HS-27A (cell line): ENCODE data around the gene PRSS27.
"Not testable (repeated sequence)": the region's sequence is repeated elsewhere in the genome, so short reads cannot be mapped to it uniquely, and the experiment has no call there.

ENCODE experiments used
- DNase-seq: peaks from one replicate; pipeline ENCODE4 v3.0.0-alpha.2; 2012; ENCODE audit warnings: low read depth, missing footprints

PRSS27 gene

DNA sequence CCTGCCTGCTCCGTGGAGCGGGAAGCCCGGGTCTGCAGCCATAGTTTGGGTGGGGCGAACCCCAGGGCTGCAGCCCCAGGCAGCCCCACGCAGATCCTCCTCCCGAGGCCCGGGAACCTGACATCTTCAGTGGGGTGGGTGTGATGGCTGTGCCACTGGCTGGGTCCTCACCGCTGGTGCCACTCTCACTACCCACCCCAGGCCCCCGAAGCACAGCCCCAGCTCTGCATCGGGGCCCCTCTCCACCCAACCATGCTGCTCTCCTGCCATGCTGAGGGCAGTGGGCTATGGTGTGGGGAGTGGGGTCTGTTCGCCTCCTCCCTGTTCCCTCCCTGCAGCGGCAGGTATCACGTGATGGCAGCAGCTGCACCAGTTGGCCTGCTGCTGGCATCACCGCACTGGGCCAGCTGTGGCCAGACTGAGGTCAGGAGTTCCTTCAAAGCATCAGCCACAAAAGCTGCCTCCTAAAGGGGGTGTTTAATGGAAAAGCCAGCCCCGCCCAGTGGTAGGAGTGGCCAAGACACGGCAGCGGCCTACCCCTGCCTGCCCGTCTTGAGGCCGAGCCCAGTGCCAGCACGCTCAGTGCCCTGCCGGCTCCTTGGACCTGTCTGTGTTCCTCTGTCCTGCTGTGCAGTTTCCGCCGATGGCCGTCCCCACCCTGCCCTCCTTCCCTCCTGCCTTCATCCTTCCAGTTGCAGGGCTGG is 26.9 kb downstream of the PRSS27 start:
- no peak for DNase-seq

DNA sequence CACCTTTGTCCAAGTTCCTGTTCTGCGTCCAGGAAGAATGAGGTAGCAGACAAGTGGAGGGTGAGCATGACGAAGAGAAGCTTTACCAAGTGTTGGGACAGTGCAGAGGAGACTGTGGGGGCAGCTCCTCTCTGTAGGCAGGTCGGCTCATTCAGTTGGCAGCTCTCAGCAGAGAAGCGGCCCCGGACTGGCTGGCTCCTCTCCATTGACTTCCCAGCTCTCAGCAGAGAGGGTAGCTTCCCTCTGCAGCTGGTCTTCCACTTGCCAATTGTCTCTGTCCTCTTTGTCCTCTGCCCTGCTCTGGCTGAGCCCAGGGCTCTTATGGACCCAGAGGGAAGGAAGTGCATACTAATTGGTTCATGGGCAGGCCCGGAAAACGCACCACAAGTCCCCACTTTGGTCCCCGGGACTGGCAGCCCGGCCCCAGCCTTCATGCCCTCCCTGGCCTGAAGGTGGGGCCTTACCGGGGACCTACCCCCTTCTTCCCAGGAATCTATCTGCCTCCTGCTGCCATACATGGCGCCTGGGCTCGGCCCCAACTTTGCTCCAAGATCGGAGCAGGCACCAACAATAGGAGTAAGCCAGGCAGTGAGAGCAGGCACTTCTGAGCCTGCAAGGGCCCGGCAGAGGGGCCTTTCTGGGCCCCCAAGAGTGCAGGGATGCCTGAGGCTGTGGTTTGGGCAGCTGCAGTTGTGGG is 27.6 kb downstream of the PRSS27 start:
- no peak for DNase-seq

- DNase-seq: no peak
These were observed 28.4 kb downstream of the PRSS27 start for GRCh38 chr16:2691491-2692248.

DNA sequence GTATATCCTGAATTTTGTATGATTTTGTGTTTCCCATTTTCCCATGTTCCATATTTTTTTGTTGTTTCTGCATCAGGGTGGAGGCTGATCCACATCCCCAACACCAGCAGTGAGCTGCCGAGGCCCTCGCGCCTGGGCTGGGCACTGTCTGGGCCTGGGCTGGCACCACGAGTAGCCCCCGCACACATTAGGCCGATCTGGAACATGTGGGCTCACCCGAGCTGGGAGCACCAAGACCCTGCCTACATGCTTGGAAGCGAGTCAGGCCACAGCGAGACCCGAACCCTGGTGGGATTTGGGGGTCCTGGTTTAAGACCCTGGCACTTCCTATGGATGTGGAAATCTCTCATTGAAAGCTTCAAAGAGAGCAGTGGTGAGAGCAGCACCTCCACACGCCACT is 29.2 kb downstream of the PRSS27 start:
- no peak for DNase-seq

- DNase-seq: no peak
These were observed 29.8 kb downstream of the PRSS27 start for GRCh38 chr16:2689968-2690801.

GRCh38 chr16:2689422-2689821 is 30.6 kb downstream of the PRSS27 start:
- not testable (repeated sequence) for DNase-seq

DNA sequence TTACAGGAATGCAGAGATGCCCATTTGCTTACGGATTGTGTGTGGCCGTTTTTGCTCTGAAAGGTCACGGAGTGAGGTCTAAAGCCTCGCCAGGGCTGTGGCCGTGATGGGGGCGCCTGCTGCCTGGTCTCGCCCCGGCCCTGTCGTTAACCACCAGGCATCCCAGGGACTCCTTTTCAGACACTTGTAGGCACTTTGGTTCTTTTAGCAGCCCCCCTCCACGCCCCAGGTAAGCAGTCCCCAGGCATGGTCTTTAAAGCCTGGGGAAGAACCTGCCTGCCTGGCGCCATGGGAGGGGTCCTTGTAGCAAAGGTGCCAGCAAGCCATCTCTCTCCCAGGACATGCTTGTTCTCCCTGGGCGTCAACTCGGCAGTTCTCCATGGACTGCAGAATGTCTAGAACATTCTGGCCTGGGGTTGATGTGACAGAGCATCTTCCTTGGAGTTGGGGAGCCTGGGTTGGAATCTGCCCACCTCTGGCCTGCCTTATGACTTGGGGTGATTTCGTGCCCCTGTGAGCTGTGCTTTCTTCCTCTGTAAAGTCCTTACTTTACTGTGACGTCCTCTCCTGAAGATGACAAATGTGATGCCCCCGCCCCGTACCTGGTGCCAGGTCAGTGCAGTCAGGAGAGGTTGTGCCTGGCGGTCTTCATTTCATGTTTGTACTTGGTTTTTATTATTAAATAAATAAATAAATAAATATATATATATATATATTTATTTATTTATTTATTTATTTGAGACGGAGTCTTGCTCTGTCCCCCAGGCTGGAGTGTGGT is 32.3 kb downstream of the PRSS27 start:
- DNase-seq: no peak

- no peak for DNase-seq
These were observed 33.0 kb downstream of the PRSS27 start for GRCh38 chr16:2686912-2687507.

DNA sequence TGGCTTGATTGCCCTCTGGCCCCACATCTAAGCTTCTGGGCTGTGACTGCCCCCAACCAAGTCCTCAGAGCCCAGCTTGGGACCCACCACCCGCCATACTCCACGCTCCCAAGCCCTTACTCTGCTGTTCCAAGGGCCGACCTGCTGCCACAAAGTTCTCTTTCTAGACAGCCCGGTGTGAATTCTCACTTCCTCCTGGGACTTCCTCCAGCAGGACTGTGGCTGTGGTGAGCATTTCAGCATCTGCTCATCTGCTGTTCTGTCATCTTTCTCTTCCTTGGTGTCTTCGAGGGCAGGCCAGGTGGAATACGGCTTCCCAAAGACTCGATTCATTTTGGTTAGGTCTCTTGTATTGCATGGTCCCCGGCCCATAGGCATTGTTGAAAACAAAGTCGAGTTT is 33.9 kb downstream of the PRSS27 start:
- DNase-seq: not testable (repeated sequence)

DNA sequence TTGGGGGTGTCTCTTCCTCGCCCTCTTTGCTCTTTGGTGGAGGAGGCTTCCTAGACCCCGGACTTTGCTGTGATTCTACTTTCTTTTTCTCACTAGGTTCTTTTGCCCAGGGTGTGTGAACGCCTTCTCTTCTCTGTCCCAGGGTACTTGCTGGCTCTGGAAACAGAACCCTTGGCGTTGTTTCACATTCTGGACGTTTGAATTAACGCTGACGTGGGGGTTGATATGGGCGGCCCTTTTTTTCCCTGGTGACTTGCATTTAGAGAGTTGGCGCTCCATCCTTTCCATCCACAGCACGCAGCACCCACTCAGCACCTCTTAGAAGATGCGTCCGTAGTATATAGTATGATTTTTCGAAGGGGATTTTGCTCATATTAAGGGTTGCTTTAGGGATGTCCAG is 37.0 kb downstream of the PRSS27 start:
- not testable (repeated sequence) for DNase-seq

DNA sequence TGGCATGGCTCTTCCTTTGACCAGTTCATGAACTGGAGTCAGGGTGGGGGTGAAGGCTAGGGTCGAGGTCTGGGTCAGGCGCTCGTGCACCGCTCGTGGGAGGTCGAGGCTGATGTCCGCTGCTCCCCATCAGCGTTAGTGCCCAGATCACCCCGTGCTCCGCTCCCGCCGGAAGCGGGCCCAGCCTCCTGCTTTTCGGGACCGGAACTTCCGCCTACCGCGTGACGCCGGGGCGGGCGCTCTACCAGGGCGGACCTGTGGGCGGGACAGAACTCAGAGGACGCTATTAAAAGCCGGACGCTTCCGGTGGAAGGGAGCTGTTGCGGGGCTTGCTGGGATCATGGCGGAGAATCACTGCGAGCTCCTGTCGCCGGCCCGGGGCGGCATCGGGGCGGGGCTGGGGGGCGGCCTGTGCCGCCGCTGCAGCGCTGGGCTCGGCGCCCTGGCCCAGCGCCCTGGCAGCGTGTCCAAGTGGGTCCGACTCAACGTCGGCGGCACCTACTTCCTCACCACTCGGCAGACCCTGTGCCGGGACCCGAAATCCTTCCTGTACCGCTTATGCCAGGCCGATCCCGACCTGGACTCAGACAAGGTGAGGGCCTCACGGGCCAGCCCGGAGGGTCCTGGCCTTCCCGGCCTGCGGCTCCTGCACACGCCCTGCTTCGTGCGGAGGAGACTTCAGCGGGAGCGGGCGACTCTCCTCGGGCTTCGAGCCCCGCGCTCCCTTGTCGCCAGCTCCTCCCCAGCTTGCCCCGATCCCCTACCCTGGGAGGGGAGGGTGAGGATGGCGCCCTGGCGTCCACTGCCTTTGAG is 37.6 kb downstream of the PRSS27 start, which contains the start of gene KCTD5:
Gene KCTD5, plus strand, starts transcription at position 315 of the 813 bp plus-strand sequence. Its CDS starts 26 bp downstream, at position 341.
- peak; percentile 88 for DNase-seq

GRCh38 chr16:2680360-2680759 is 39.7 kb downstream of the PRSS27 start:
- not testable (repeated sequence) for DNase-seq

GRCh38 chr16:2679902-2680301 is 40.1 kb downstream of the PRSS27 start:
- DNase-seq: not testable (repeated sequence)

GRCh38 chr16:2678206-2678965 is 41.6 kb downstream of the PRSS27 start:
- DNase-seq: not testable (repeated sequence)

DNA sequence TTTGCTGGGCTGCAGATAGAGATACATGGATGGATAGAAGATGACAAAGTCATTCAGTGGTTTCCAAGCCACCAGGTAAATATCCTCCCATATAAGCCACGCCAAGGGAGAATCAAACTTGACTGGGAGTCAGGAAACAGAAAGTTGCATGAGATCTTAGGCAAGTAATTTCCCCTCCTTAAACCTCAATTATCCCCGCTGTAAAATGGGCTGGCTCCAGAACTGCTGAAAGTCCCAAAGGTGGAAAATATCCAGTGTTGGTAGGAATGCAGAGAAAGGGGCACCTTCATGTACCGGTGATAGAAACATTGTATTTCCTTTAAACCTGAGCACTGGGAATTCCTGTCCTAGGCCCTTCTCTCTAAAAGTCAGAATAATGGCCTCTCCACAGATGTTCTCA is 43.1 kb downstream of the PRSS27 start:
- not testable (repeated sequence) for DNase-seq

GRCh38 chr16:2675714-2676113 is 44.3 kb downstream of the PRSS27 start:
- DNase-seq: no peak

DNA sequence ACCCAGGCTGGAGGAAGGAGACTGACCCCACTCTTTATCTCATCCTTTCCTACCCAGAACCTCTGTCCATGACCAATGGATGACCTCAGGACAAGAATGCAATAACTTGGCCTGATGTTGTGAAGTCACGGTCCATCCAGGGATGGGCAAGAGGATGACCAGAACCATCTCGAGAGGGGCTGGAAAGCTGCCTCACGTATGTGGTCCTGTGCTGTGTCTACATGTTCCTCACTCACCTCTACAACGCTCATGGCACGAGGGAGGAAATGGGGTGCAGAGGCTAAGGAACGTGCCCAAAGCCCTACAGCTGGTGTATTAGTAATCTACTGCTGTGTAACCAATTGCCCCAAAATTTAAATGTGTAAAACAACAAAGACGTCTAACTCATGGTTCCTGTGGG is 45.0 kb downstream of the PRSS27 start:
- DNase-seq: no peak

DNA sequence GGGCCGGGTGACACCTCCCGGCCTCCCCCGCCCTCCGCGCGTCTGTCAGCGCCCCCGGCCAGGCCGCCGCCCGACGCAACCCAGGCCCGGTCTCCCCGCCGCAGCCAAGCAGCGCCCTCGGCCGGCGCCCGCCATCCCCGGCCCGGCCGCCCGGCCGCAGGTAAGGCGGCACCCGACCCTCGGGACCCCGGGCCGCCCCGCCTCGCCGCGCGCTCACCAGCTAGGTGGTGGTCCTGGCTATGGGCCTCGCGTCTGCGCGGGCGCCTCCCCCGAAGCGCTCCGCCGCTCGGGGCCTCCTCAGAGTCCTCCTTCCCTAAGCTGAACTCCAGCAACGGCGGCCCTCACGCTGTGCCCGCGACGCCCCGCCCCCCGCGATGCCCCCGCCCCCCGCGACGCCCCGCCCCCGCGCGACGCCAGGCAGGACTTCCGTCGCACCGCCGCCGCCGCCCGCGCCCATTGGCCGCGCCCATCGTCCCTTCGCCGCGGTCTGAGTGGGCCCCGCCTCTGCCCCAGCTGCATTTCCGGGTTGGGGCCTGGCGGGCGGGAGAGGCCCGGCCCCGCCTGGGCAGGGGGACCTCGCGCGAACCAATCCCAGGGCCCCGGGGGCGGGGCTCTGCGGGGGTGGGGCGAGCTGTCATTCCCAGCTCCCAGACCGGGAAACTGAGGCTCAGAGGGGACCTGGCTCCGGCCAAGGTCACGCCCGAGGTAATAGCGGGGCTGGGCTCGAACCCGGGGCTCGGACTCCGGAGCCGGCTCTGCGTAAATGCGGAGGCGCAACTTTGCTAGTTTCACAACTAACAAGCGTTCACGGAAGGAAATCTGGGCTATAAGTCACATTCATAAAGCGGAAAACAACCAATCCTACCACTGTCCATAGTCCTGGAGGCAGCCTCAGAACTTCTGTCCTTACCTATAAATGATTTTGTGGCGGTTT is 46.7 kb downstream of the PRSS27 start:
- peak; percentile 41 for DNase-seq
